GM12891 (cell line): ENCODE data around the gene ZNF446.
"Not testable (repeated sequence)": the region's sequence is repeated elsewhere in the genome, so short reads cannot be mapped to it uniquely, and the experiment has no call there.

Experiments used
- POLR2A ChIP-seq: IDR thresholded peaks from 2 replicates; pipeline ENCODE4 v1.6.1; 2011; ENCODE audit warnings: low read depth, low read length, control low read depth
- POLR2AphosphoS5 ChIP-seq: IDR thresholded peaks from 2 replicates; pipeline ENCODE4 v1.6.1; 2011; ENCODE audit warnings: low read depth, low read length, control low read depth
- POU2F2 ChIP-seq: IDR thresholded peaks from 2 replicates; pipeline ENCODE4 v1.6.1; 2011; ENCODE audit warnings: low read depth, mild to moderate bottlenecking, control low read depth, low read length, moderate library complexity
- SPI1 ChIP-seq: IDR thresholded peaks from 2 replicates; pipeline ENCODE4 v1.6.1; 2011; ENCODE audit warnings: low read depth, low read length, control low read depth
- TAF1 ChIP-seq: IDR thresholded peaks from 2 replicates; pipeline ENCODE4 v1.6.1; 2011; ENCODE audit warnings: low read depth, low read length, control low read depth

DNA sequence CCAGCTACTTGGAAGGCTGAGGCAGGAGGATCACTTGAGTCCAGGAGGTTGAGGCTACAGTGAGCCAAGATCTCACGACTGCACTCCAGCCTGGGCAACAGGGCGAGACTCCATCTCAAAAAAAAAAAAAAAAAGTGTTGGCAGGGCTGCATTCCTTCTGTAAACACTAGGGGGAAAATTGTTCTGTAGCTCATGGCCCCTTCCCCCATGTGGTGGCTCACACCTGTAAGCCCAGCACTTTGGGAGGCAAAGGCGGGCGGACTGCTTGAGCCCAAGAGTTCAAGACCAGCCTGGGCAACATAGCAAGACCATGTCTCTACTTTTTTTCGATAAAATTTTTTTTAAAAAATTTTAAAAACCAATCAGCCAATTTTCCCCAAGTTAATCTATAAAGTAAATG is 8.2 kb downstream of the ZNF446 start:
- not testable (repeated sequence) for TF ChIP-seq TAF1, POLR2A, SPI1, POLR2AphosphoS5, POU2F2
